HG02884 (cell line): ENCODE data around the gene SLC24A4.

Source experiments
- ATAC-seq: cut with Tn5 transposase; IDR thresholded peaks from one replicate; pipeline ENCODE4 v1.9.1; 2021; ENCODE audit warnings: mild to moderate bottlenecking, moderate library complexity; ENCODE audit not compliant: unreplicated experiment

The SLC24A4 gene

GRCh38 chr14:92366237-92366636 is 43.3 kb downstream of the SLC24A4 start:
- no peak for ATAC-seq

GRCh38 chr14:92368001-92368400 is 45.0 kb downstream of the SLC24A4 start:
- ATAC-seq, result no peak

- ATAC-seq, result no peak
These were observed 46.1 kb downstream of the SLC24A4 start for GRCh38 chr14:92369097-92369496.

GRCh38 chr14:92372230-92372629 is 49.3 kb downstream of the SLC24A4 start:
- ATAC-seq, result no peak

- no peak for ATAC-seq
These were observed 50.4 kb downstream of the SLC24A4 start for GRCh38 chr14:92373336-92373735.

DNA sequence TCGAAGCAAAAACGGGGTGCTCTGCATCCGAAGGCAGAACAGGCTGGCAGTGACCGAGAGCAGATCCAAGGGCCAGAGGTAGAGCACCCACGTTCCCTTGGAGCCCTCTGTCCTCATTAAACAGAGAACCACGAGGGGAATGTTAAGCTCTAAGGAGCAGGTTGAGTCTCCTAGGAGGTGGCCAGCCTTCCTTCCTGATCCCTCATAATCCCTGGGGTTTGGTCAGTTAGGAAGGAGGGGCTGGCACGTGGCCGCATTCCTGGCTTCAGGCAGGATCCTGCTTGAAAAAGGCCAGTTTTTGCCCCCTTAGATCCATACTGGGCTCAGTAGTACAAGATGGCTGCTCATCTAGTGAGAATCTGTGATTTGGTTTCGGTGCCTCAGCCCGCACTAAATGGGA is 57.2 kb downstream of the SLC24A4 start:
- ATAC-seq, result no peak

DNA sequence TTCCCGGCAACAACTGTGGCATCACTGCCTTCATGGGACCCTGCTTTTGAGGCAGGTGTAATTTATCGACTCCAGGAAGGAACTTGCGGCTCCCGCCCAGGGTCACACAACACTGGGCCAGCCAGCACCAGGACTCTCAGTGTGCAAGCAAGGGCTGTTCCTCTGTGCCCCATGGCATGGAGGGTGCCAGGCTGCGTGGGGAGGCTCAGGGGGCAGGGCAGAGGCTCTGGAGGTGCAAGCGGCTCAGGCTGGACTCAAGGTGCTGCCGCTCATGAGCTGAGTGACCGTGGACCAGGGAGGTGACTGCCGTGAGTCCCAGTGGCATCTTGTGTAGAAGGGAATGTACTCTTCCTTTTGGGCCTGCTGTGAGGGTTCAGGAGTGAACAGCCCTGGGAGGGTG is 57.6 kb downstream of the SLC24A4 start:
- ATAC-seq, result no peak

- no peak for ATAC-seq
These were observed 59.7 kb downstream of the SLC24A4 start for GRCh38 chr14:92382677-92383076.

GRCh38 chr14:92383805-92384204 is 60.8 kb downstream of the SLC24A4 start:
- no peak for ATAC-seq

DNA sequence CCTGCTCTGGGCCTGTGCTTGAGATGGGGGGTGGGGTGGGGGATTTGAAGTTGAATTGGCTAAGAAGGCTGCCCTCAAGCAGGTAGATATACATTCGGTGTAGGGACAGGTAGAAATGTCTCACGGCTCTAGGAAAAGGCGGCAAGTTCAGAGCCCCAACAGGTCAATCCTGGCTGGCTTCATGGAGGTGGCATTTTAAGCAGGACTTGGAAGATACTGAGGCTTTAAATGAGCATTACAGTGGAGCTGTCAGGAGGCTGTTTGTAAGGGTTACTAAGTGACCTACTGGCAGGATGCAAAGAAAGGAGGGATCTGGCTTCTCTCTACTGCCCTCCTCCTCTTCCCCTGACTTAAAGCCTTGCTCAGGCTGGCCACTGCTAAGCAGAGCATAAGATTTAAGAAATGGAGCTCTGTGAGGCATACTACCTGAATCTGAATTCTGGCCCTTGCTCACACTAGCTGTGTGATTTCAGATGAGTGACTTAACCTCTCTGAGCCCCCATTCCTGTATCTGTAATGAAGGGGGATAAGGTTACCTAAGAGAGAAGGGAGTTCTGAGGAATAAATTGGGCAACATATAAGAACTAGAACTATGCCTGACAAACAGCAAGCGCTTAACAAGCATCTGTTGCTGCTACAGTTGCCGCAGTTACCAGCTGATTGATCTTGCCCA is 61.6 kb downstream of the SLC24A4 start:
- ATAC-seq, result no peak

DNA sequence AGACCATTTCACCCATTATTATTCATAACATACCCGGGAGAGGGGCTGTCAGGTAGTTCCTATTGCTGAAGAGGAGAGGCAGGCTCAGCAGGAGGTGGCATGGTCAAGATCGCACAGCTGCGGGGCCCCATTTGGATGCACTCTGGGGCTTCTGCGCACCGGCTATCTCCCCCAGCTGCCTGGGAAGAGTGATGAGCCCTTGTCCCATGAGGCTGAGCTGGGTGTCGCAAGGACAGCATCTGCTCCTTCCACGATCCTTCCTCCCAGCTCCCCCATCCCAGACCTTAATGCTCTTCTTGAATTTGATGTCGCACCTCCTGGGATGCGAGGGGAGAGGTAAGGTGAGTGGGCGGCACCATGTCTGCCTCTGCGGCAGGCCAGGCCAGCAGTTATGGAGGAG is 62.6 kb downstream of the SLC24A4 start:
- no peak for ATAC-seq

- ATAC-seq, result no peak
These were observed 63.2 kb downstream of the SLC24A4 start for GRCh38 chr14:92386165-92386564.

- ATAC-seq, result no peak
These were observed 63.7 kb downstream of the SLC24A4 start for GRCh38 chr14:92386637-92387036.

GRCh38 chr14:92387578-92387977 is 64.6 kb downstream of the SLC24A4 start:
- no peak for ATAC-seq

DNA sequence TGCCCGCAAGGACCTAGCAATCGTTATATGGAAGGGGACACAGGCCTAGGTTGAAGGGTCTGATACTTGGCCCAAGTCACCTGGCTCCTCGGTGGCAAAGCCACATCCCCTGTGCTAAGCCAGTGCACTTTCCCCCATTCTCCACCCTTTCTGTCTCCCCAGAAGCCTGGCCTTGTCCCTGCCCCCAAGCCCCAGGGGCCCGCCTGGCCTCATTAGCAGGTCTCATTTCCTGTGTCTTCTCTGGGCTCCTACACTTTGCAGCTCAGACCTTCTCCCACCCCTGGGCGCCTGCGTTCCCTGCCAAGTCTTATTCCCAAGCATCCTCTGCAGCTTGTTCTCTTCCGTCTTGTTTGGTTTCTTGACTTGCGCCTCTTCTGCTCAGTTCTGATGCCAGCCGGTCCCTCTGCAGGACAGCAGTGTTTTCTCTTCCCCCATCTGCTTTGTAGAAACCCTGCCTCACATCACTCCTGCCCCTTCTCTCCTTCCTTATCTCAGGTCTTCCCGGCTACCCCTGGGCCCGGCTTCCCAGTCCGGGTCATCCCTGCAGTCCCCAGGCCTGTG is 66.7 kb downstream of the SLC24A4 start:
- no peak for ATAC-seq

GRCh38 chr14:92391726-92392125 is 68.8 kb downstream of the SLC24A4 start:
- ATAC-seq, result no peak

DNA sequence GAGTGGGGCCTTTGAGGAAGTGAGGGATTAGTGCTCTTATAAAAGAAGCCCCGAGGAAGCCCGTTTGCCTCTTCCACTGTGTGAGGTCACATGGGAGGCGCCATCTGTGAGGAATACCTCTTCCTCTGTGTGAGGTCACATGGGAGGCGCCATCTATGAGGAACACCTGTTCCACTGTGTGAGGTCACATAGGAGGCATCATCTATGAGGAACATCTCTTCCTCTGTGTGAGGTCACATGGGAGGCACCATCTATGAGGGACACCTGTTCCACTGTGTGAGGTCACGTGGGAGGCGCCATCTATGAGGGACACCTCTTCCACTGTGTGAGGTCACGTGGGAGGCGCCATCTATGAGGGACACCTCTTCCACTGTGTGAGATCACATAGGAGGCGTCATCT is 69.7 kb downstream of the SLC24A4 start:
- no peak for ATAC-seq

GRCh38 chr14:92397150-92397952 is 74.4 kb downstream of the SLC24A4 start:
- no peak for ATAC-seq

- no peak for ATAC-seq
These were observed 75.1 kb downstream of the SLC24A4 start for GRCh38 chr14:92397953-92398564.

DNA sequence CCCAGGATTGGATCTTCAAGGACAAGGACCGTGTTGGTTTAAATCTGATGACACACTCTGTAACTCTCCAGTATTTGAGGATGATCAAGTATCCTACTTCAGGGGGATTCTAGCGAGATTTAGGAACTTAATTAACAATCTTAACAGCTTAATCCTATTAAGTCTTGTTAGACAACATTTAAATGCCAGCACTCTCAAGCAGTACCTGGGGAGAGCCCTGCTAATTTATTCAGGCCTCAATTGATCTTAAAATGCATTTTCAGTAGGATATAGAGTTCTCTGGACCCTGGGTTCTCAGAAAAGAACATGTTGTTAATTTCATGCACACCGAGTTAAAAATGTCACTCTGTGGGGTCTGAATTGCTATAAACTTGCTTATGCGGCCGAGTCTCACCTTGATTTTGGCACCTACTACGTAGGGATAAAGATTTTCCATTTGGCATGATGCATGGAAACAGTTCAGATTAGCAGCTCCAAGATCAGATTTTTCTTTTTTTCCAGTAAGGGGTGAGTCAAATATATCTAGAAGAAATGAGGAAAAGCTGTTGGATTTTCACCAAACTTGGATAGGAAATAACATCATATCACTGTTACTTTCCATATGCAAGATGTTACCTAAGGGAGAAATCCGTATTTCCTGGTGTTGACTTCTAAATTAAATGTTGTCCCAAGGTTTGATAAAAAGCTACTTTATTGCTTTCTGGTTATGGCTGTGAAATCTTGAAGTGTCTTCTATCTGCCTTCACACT is 76.1 kb downstream of the SLC24A4 start:
- no peak for ATAC-seq
